Suprapubic skin (tissue), 4 donors: ENCODE measurements around the gene MBP.
A peak's percentile ranks its signal among the peaks of the same experiment; 100 is the strongest.

Source experiments
- CTCF ChIP-seq, 2 donors: fragments of 200-600 bp in 1 of 2; fragments of 450-650 bp in 1 of 2; sonication (generic) in 1 of 2; IDR thresholded peaks; one replicate each; pipeline ENCODE4 v1.5.1; 2016 to 2019; ENCODE audit warnings: antibody characterized with exemption in 2 of 2, mild to moderate bottlenecking in 1 of 2, moderate library complexity in 1 of 2
- EP300 ChIP-seq: sonication (generic); formaldehyde crosslinking; IDR thresholded peaks from one replicate; pipeline ENCODE4 v1.6.1; 2017; ENCODE audit warnings: antibody characterized with exemption
- POLR2A ChIP-seq, 2 donors: fragments of 450-650 bp; IDR thresholded peaks; one replicate each; pipeline ENCODE4 v1.6.1; 2017; ENCODE audit warnings: antibody characterized with exemption in 2 of 2, mild to moderate bottlenecking in 2 of 2, moderate library complexity in 2 of 2
- POLR2AphosphoS5 ChIP-seq, 3 donors: sonication (generic); formaldehyde crosslinking; IDR thresholded peaks; one replicate each; pipeline ENCODE4 v1.6.1; 2017; ENCODE audit warnings: antibody characterized with exemption in 3 of 3

GRCh38 chr18:77108001-77108692 is 24.4 kb downstream of the MBP start:
- TF ChIP-seq CTCF (IDR thresholded peaks at IDR 0.05) (no peak), POLR2AphosphoS5 (IDR thresholded peaks at IDR 0.05) (peak in 2 of 3 donors; percentile 11 to 39), EP300 (no peak), POLR2A (IDR thresholded peaks at IDR 0.05) (no peak)
